ENCODE measurements around the gene SETD1A.
"Not testable (repeated sequence)": the region's sequence is repeated elsewhere in the genome, so short reads cannot be mapped to it uniquely, and the experiment has no call there.

SETD1A gene

GRCh38 chr16:31016018-31016417, 58.5 kb downstream of the SETD1A start:
- no peaks in the 10 kb centered on the region for H3K9me3 Mint-ChIP-seq
- H3K4me3 Mint-ChIP-seq = no peak overlapping the region
- DNase-seq = no peak
- H3K36me3 Mint-ChIP-seq (ENCODE audit: low read depth) = no peaks in the 10 kb centered on the region
- H3K27me3 Mint-ChIP-seq = peaks cover 18% of the 10 kb centered on the region
- H3K4me1 Mint-ChIP-seq = peaks cover 4% of the 10 kb centered on the region
- no peak overlapping the region for H3K27ac Mint-ChIP-seq
- no peak for ATAC-seq

GRCh38 chr16:31017756-31018155, 60.2 kb downstream of the SETD1A start:
- not testable (repeated sequence) for DNase-seq; H3K9me3 Mint-ChIP-seq; H3K27me3 Mint-ChIP-seq; H3K27ac Mint-ChIP-seq; ATAC-seq; H3K4me1 Mint-ChIP-seq; H3K4me3 Mint-ChIP-seq; H3K36me3 Mint-ChIP-seq (ENCODE audit: low read depth)

DNA sequence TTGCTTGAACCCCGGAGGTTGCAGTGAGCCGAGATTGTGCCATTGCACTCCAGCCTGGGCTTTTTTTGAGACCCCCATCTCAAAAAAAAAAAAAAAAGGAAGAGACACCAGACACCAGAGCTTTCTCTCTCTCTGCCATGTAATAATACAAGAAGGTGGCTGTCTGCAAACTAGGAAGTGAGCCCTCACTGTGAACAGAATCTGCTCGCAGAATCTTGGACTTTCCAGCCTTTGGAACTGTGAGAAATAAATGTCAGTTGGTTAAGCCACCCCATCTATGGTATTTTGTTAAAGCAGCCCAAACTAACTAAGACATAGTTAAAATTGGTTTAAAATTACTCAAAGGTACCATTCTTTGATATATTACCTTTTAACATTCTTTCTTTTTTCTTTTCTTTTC, 63.0 kb downstream of the SETD1A start:
- H3K27ac Mint-ChIP-seq = no peak overlapping the region
- ATAC-seq (no peak), DNase-seq (no peak)
- no peaks in the 10 kb centered on the region for H3K36me3 Mint-ChIP-seq (ENCODE audit: low read depth)
- no peaks in the 10 kb centered on the region for H3K27me3 Mint-ChIP-seq
- H3K4me3 Mint-ChIP-seq = no peak overlapping the region
- no peaks in the 10 kb centered on the region for H3K9me3 Mint-ChIP-seq
- peaks cover 3% of the 10 kb centered on the region for H3K4me1 Mint-ChIP-seq

DNA sequence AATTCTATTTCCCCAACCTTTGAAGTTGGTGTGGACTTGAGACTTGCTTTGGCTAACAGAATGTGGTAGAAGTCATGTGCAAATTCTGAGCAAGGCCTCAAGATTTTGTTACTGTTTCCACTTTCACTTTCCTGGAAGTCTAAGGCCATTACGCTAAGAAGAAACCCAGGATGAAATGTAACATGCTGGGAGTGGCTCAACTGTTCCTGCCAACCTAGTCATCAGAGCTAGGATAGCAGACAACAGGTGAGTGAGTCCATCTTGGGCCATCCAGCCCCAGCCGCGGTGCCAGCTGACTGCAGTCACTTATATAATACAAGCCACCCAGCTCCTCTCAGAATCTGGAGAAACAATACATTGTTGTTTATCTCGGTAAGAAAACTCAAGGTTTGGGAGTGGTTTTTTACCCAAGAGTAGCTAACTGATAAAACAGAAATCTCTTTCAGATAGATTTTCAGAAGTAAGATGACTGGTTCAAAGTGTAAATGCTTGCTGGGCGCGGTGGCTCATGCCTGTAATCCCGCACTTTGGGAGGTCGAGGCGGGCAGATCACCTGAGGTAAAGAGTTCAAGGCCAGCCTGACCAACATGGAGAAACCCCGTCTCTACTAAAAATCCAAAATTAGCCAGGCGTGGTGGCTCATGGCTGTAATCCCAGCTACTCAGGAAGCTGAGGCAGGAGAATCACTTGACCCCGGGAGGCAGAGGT, 65.1 kb downstream of the SETD1A start:
- DNase-seq = no peak
- Mint-ChIP-seq H3K4me3 (no peak overlapping the region), H3K4me1 (peaks cover 3% of the 10 kb centered on the region), H3K36me3 (ENCODE audit: low read depth) (no peaks in the 10 kb centered on the region), H3K27ac (peak overlapping the region; percentile 63), H3K27me3 (no peaks in the 10 kb centered on the region), H3K9me3 (no peaks in the 10 kb centered on the region)
- no peak for ATAC-seq

GRCh38 chr16:31023252-31023602, 65.7 kb downstream of the SETD1A start:
- H3K4me3 Mint-ChIP-seq = no peak overlapping the region
- no peaks in the 10 kb centered on the region for H3K27me3 Mint-ChIP-seq
- H3K27ac Mint-ChIP-seq = no peak overlapping the region
- no peaks in the 10 kb centered on the region for H3K9me3 Mint-ChIP-seq
- DNase-seq (no peak), ATAC-seq (no peak)
- peaks cover 3% of the 10 kb centered on the region for H3K4me1 Mint-ChIP-seq
- H3K36me3 Mint-ChIP-seq (ENCODE audit: low read depth) = no peaks in the 10 kb centered on the region

DNA sequence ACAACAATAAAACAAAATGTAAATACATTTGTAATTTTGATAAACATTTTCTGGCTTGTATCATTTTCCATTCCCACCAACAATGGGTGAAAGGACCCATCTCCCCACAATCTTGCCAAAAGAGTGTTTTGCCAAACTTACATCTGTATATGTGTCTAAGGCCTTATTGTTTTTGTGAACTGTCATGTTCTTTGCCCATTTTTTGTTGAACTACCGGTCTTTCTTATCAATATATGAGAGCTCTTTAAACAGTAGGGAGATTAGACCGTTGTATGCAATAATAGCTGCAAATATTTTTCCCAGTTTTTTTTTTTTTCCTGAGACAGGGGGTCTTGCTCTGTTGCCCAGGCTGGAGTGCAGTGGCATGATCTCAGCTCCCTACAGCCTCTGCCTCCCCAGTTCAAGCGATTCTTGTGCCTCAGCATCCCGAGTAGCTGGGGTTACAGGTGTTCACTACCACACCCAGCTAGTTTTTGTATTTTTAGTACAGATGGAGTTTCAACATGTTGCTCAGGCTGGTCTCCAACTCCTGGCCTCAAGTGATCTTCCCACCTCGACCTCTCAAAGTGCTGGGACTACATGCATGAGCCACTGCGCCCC, 66.2 kb downstream of the SETD1A start:
- Mint-ChIP-seq H3K27me3 (no peaks in the 10 kb centered on the region), H3K4me3 (no peak overlapping the region), H3K36me3 (ENCODE audit: low read depth) (no peaks in the 10 kb centered on the region), H3K9me3 (no peaks in the 10 kb centered on the region), H3K27ac (no peak overlapping the region), H3K4me1 (peaks cover 3% of the 10 kb centered on the region)
- DNase-seq = no peak
- ATAC-seq = no peak

DNA sequence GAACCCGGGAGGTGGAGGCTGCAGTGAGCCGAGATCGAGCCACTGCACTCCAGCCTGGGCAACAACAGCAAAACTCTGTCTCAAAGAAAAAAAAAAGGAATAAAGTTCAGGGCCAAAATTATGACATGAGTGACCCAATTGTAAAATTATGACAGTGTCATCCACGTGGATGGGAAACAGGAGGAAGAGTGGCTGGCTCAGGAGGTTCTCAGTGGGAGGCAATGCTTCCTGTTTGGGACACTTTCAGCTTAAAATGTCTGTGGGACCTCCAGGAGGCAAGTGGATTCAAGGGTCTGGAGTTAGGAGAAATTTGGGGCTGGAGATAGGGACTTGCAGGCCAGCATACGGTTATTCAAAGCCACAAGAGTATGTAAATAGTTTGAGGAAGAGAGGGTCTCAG, 67.8 kb downstream of the SETD1A start:
- H3K4me1 Mint-ChIP-seq = peaks cover 3% of the 10 kb centered on the region
- H3K4me3 Mint-ChIP-seq = no peak overlapping the region
- DNase-seq (no peak), ATAC-seq (no peak)
- no peak overlapping the region for H3K27ac Mint-ChIP-seq
- H3K27me3 Mint-ChIP-seq = no peaks in the 10 kb centered on the region
- no peaks in the 10 kb centered on the region for H3K36me3 Mint-ChIP-seq (ENCODE audit: low read depth)
- H3K9me3 Mint-ChIP-seq = no peaks in the 10 kb centered on the region

- H3K27ac Mint-ChIP-seq = no peak overlapping the region
- H3K36me3 Mint-ChIP-seq (ENCODE audit: low read depth) = peaks cover 1% of the 10 kb centered on the region
- H3K4me3 Mint-ChIP-seq = no peak overlapping the region
- no peak for ATAC-seq
- DNase-seq = no peak
- H3K9me3 Mint-ChIP-seq = no peaks in the 10 kb centered on the region
- H3K4me1 Mint-ChIP-seq = peaks cover 13% of the 10 kb centered on the region
- H3K27me3 Mint-ChIP-seq = no peaks in the 10 kb centered on the region
Measured at GRCh38 chr16:31029272-31029671, 71.7 kb downstream of the SETD1A start.

- peaks cover 3% of the 10 kb centered on the region for H3K36me3 Mint-ChIP-seq (ENCODE audit: low read depth)
- no peak for ATAC-seq
- DNase-seq = no peak
- no peaks in the 10 kb centered on the region for H3K27me3 Mint-ChIP-seq
- no peaks in the 10 kb centered on the region for H3K9me3 Mint-ChIP-seq
- no peak overlapping the region for H3K4me3 Mint-ChIP-seq
- H3K27ac Mint-ChIP-seq = no peak overlapping the region
- H3K4me1 Mint-ChIP-seq = peaks cover 19% of the 10 kb centered on the region
Measured at GRCh38 chr16:31031276-31031675, 73.7 kb downstream of the SETD1A start.

DNA sequence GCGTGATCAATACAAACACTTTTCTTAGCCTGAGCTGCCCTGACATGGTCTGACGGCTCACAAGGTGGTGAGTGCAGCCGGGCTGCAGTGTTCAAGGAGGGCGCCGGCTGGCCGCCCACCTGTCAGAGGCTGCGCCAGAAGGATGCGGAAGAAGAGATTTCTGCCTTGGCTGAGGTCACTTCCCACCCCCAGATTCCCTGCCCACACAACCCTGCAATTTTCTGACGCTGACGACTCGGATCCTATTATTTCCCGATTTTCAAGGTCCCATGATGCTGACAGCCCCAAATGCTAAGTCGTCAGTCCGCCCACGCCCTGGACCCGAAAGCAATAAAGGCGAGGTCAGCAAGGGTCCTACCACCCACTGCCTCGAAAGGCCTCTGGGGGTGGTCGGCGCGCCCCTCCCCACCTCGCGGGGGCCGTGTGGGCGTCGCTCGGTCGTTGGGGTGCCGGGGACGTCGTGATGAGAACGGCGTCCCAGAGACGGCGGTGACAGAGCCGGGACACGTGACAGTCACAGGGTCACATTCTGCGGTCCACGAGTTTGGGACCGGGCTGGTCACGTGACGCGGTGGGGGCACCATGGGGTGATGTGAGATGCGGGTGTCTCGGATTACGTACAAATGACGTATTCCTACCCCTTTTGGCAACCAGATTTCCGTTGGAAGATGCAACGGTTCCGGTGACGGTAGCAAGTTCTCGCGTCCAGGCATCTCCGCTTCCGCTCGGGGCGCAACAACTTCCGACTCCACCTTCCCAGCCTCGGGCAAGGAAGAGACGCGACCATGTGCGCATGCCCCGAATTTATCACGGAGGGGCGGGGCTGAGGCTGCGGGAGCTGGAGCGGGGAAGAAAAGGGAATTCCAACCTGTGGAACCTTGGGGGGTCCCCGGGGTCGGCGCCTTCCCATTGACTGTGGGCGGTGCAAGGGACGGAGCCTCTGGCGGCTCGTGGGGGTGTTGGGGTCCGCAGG, 75.5 kb downstream of the SETD1A start, which contains the start of gene STX4:
Gene STX4 (plus strand): TSS at position 823 of the 973 bp plus-strand sequence. CDS start 248 bp downstream, outside the sequence.
- H3K9me3 Mint-ChIP-seq = no peaks in the 10 kb centered on the region
- peak within 1 kb of the TSS; percentile 90 for H3K4me3 Mint-ChIP-seq
- peaks cover 3% of the 10 kb centered on the region for H3K36me3 Mint-ChIP-seq (ENCODE audit: low read depth)
- H3K4me1 Mint-ChIP-seq = peaks cover 19% of the 10 kb centered on the region
- H3K27ac Mint-ChIP-seq = peak within 1 kb of the TSS; percentile 92
- ATAC-seq (peak; percentile 83), DNase-seq (peak; percentile 99)
- H3K27me3 Mint-ChIP-seq = no peaks in the 10 kb centered on the region

DNA sequence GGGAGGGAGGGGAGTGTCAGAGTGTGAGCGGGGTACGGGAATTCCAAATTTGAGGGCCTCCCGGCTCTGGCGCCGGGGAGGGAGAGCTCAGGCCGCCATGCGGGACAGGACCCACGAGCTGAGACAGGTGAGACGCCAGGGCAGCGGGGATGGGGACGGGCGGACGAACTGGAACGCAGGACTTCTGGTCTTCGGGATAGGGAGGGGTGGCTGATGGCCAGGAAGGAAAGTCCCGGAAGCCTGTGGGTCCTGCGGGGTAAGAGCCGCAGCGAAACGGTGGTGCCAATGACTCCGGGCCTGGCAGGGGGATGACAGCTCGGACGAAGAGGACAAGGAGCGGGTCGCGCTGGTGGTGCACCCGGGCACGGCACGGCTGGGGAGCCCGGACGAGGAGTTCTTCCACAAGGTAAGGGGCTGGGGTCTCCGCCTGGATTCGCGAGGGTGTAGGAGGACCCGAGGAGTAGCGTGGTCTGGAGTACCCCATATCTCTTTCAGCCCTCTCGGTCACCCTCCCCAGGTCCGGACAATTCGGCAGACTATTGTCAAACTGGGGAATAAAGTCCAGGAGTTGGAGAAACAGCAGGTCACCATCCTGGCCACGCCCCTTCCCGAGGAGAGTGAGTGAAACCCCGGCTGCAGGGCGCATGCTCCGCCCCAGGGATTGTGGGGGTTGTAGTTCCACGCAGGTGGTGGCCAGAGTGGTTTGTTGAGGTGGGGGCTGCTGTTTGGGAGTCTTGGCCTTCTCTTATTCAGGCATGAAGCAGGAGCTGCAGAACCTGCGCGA, 76.3 kb downstream of the SETD1A start:
- peaks cover 19% of the 10 kb centered on the region for H3K4me1 Mint-ChIP-seq
- peak overlapping the region; percentile 90 for H3K4me3 Mint-ChIP-seq
- H3K27ac Mint-ChIP-seq = peak overlapping the region; percentile 92
- DNase-seq (peak; percentile 92), ATAC-seq (peak; percentile 41)
- peaks cover 3% of the 10 kb centered on the region for H3K36me3 Mint-ChIP-seq (ENCODE audit: low read depth)
- no peaks in the 10 kb centered on the region for H3K27me3 Mint-ChIP-seq
- H3K9me3 Mint-ChIP-seq = no peaks in the 10 kb centered on the region
